Activated naive CD4-positive, alpha-beta T cell treated with anti-CD3 and anti-CD28 coated beads, Interleukin-2, amount 50 U/mL, for 24 hours (primary cell): ENCODE data around the gene RALGPS1.

Experiments
- H3K27ac Mint-ChIP-seq: one replicate; pipeline ENCODE4 v1.8.0; 2021; ENCODE audit warnings: mild to moderate bottlenecking, mixed read lengths
- H3K27me3 Mint-ChIP-seq: one replicate; pipeline ENCODE4 v1.8.0; 2021; ENCODE audit warnings: mixed read lengths
- H3K36me3 Mint-ChIP-seq: one replicate; pipeline ENCODE4 v1.8.0; 2021; ENCODE audit warnings: mixed read lengths
- H3K4me1 Mint-ChIP-seq: one replicate; pipeline ENCODE4 v1.8.0; 2021; ENCODE audit warnings: mixed read lengths
- H3K4me3 Mint-ChIP-seq: one replicate; pipeline ENCODE4 v1.8.0; 2021; ENCODE audit warnings: mild to moderate bottlenecking, mixed read lengths
- H3K9me3 Mint-ChIP-seq: one replicate; pipeline ENCODE4 v1.8.0; 2021; ENCODE audit warnings: mixed read lengths

Gene RALGPS1

GRCh38 chr9:126959917-126960316 is 45.3 kb downstream of the RALGPS1 start:
- Mint-ChIP-seq H3K27me3 (peaks cover 6% of the 10 kb centered on the region), H3K9me3 (no peaks in the 10 kb centered on the region), H3K4me1 (no peaks in the 10 kb centered on the region), H3K27ac (no peak overlapping the region), H3K4me3 (no peak overlapping the region), H3K36me3 (no peaks in the 10 kb centered on the region)

- Mint-ChIP-seq H3K4me1 (no peaks in the 10 kb centered on the region), H3K9me3 (no peaks in the 10 kb centered on the region), H3K27me3 (peaks cover 14% of the 10 kb centered on the region), H3K36me3 (no peaks in the 10 kb centered on the region), H3K4me3 (no peak overlapping the region), H3K27ac (no peak overlapping the region)
Observed at GRCh38 chr9:126962336-126962735, 47.8 kb downstream of the RALGPS1 start.

- Mint-ChIP-seq H3K9me3 (no peaks in the 10 kb centered on the region), H3K27ac (no peak overlapping the region), H3K4me3 (no peak overlapping the region), H3K36me3 (no peaks in the 10 kb centered on the region), H3K27me3 (peaks cover 15% of the 10 kb centered on the region), H3K4me1 (no peaks in the 10 kb centered on the region)
Observed at GRCh38 chr9:126965077-126965476, 50.5 kb downstream of the RALGPS1 start.

- Mint-ChIP-seq H3K9me3 (no peaks in the 10 kb centered on the region), H3K27ac (no peak overlapping the region), H3K36me3 (no peaks in the 10 kb centered on the region), H3K27me3 (peaks cover 12% of the 10 kb centered on the region), H3K4me3 (no peak overlapping the region), H3K4me1 (no peaks in the 10 kb centered on the region)
Observed at GRCh38 chr9:126965541-126966428, 51.2 kb downstream of the RALGPS1 start.

GRCh38 chr9:126971261-126971660 is 56.7 kb downstream of the RALGPS1 start:
- H3K27ac Mint-ChIP-seq, result no peak overlapping the region
- H3K4me1 Mint-ChIP-seq, result no peaks in the 10 kb centered on the region
- H3K9me3 Mint-ChIP-seq, result no peaks in the 10 kb centered on the region
- no peak overlapping the region for H3K4me3 Mint-ChIP-seq
- peaks cover 12% of the 10 kb centered on the region for H3K27me3 Mint-ChIP-seq
- H3K36me3 Mint-ChIP-seq, result no peaks in the 10 kb centered on the region

GRCh38 chr9:126973651-126974529 is 59.3 kb downstream of the RALGPS1 start:
- H3K36me3 Mint-ChIP-seq, result no peaks in the 10 kb centered on the region
- H3K27ac Mint-ChIP-seq, result no peak overlapping the region
- H3K4me3 Mint-ChIP-seq, result no peak overlapping the region
- peaks cover 13% of the 10 kb centered on the region for H3K27me3 Mint-ChIP-seq
- no peaks in the 10 kb centered on the region for H3K9me3 Mint-ChIP-seq
- H3K4me1 Mint-ChIP-seq, result no peaks in the 10 kb centered on the region

GRCh38 chr9:126974594-126974993 is 60.0 kb downstream of the RALGPS1 start:
- peaks cover 14% of the 10 kb centered on the region for H3K27me3 Mint-ChIP-seq

GRCh38 chr9:126975327-126976220 is 61.0 kb downstream of the RALGPS1 start:
- Mint-ChIP-seq H3K36me3 (no peaks in the 10 kb centered on the region), H3K27ac (no peak overlapping the region), H3K4me3 (no peak overlapping the region), H3K27me3 (peaks cover 17% of the 10 kb centered on the region), H3K9me3 (no peaks in the 10 kb centered on the region), H3K4me1 (no peaks in the 10 kb centered on the region)

More at GRCh38 chr9:126974594-126974993, 60.0 kb downstream of the RALGPS1 start:
- no peaks in the 10 kb centered on the region for H3K9me3 Mint-ChIP-seq
- H3K4me3 Mint-ChIP-seq, result no peak overlapping the region
- no peak overlapping the region for H3K27ac Mint-ChIP-seq
- no peaks in the 10 kb centered on the region for H3K36me3 Mint-ChIP-seq
- H3K4me1 Mint-ChIP-seq, result no peaks in the 10 kb centered on the region

GRCh38 chr9:126979461-126979860 is 64.9 kb downstream of the RALGPS1 start:
- H3K36me3 Mint-ChIP-seq, result peaks cover 2% of the 10 kb centered on the region
- no peak overlapping the region for H3K4me3 Mint-ChIP-seq
- H3K27ac Mint-ChIP-seq, result no peak overlapping the region
- peaks cover 36% of the 10 kb centered on the region for H3K27me3 Mint-ChIP-seq
- no peaks in the 10 kb centered on the region for H3K9me3 Mint-ChIP-seq
- peaks cover under 1% of the 10 kb centered on the region for H3K4me1 Mint-ChIP-seq

- Mint-ChIP-seq H3K9me3 (no peaks in the 10 kb centered on the region), H3K36me3 (peaks cover 2% of the 10 kb centered on the region), H3K4me3 (no peak overlapping the region), H3K4me1 (peaks cover 8% of the 10 kb centered on the region), H3K27me3 (peaks cover 42% of the 10 kb centered on the region), H3K27ac (no peak overlapping the region)
Observed at GRCh38 chr9:126980231-126980630, 65.6 kb downstream of the RALGPS1 start.

- H3K36me3 Mint-ChIP-seq, result peaks cover 2% of the 10 kb centered on the region
- peaks cover 42% of the 10 kb centered on the region for H3K27me3 Mint-ChIP-seq
- peaks cover 16% of the 10 kb centered on the region for H3K4me1 Mint-ChIP-seq
- no peak overlapping the region for H3K27ac Mint-ChIP-seq
- no peaks in the 10 kb centered on the region for H3K9me3 Mint-ChIP-seq
- H3K4me3 Mint-ChIP-seq, result no peak overlapping the region
Observed at GRCh38 chr9:126981218-126981617, 66.6 kb downstream of the RALGPS1 start.

- H3K36me3 Mint-ChIP-seq, result peaks cover 2% of the 10 kb centered on the region
- peak overlapping the region; percentile 44 for H3K27ac Mint-ChIP-seq
- no peak overlapping the region for H3K4me3 Mint-ChIP-seq
- H3K27me3 Mint-ChIP-seq, result peaks cover 45% of the 10 kb centered on the region
- H3K9me3 Mint-ChIP-seq, result no peaks in the 10 kb centered on the region
- peaks cover 28% of the 10 kb centered on the region for H3K4me1 Mint-ChIP-seq
Observed at GRCh38 chr9:126982215-126983002, 67.8 kb downstream of the RALGPS1 start.

GRCh38 chr9:126983767-126984166 is 69.2 kb downstream of the RALGPS1 start:
- peaks cover 41% of the 10 kb centered on the region for H3K4me1 Mint-ChIP-seq
- no peak overlapping the region for H3K27ac Mint-ChIP-seq
- H3K27me3 Mint-ChIP-seq, result peaks cover 49% of the 10 kb centered on the region
- H3K9me3 Mint-ChIP-seq, result no peaks in the 10 kb centered on the region
- no peak overlapping the region for H3K4me3 Mint-ChIP-seq
- H3K36me3 Mint-ChIP-seq, result peaks cover 5% of the 10 kb centered on the region

GRCh38 chr9:126984969-126985368 is 70.4 kb downstream of the RALGPS1 start:
- Mint-ChIP-seq H3K4me3 (no peak overlapping the region), H3K4me1 (peaks cover 48% of the 10 kb centered on the region), H3K27ac (no peak overlapping the region), H3K27me3 (peaks cover 53% of the 10 kb centered on the region), H3K9me3 (no peaks in the 10 kb centered on the region), H3K36me3 (peaks cover 7% of the 10 kb centered on the region)
